CD14-positive monocyte (primary cell): ENCODE data around the gene TBX19. TPM values are rescaled to one million over a fixed set of nuclear protein-coding genes. Genes with fewer than 3 reads are reported as not detected.

Experiments
- DNase-seq, 3 donors: peaks; one replicate each; pipeline ENCODE4 v3.0.0-alpha.2; 2011 to 2022
- H2AFZ ChIP-seq: 2 replicates; pipeline ENCODE4 v1.6.0; 2012; ENCODE audit warnings: mild to moderate bottlenecking, low read depth, low read length, inconsistent platforms; ENCODE audit not compliant: insufficient read depth, poor library complexity, severe bottlenecking
- H3K27ac ChIP-seq, 2 donors: 1 replicate in 1 of 2; 2 replicates in 1 of 2; pipeline ENCODE4 v1.5.1; 2012 to 2013; ENCODE audit warnings: low read length in 2 of 2, control low read depth in 1 of 2, inconsistent platforms in 1 of 2, low read depth in 1 of 2, mild to moderate bottlenecking in 1 of 2
- H3K27me3 ChIP-seq, 2 donors: one replicate each; pipeline versions ENCODE4 v1.6.0 to v1.6.1; 2011 to 2013; ENCODE audit warnings: low read length in 2 of 2; ENCODE audit not compliant: control insufficient read depth in 2 of 2, insufficient read depth in 2 of 2
- H3K36me3 ChIP-seq, 2 donors: replicated peaks in 1 of 2; 1 replicate in 1 of 2; 2 replicates in 1 of 2; pipeline versions ENCODE4 v1.5.1 to v1.6.1; 2012 to 2013; ENCODE audit warnings: low read length in 2 of 2, control low read depth in 1 of 2, inconsistent platforms in 1 of 2, mild to moderate bottlenecking in 1 of 2; ENCODE audit not compliant: insufficient read depth in 2 of 2, control insufficient read depth in 1 of 2
- H3K4me1 ChIP-seq, 2 donors: 1 replicate in 1 of 2; 2 replicates in 1 of 2; pipeline versions ENCODE4 v1.5.1 to v1.6.1; 2012 to 2013; ENCODE audit warnings: low read length in 2 of 2, control low read depth in 1 of 2, inconsistent platforms in 1 of 2, mild to moderate bottlenecking in 1 of 2, moderate library complexity in 1 of 2; ENCODE audit not compliant: insufficient read depth in 2 of 2, control insufficient read depth in 1 of 2
- H3K4me2 ChIP-seq: replicated peaks from 2 replicates; pipeline ENCODE3; 2012; ENCODE audit warnings: low read length, moderate library complexity, mild to moderate bottlenecking; ENCODE audit not compliant: poor library complexity, severe bottlenecking; ENCODE audit errors: extremely low read depth
- H3K4me3 ChIP-seq, 3 experiments: fragments of 200-600 bp in 1 of 3; sonication (generic) in 1 of 3; replicated peaks in 1 of 3; 1 replicate in 2 of 3; 2 replicates in 1 of 3; pipeline ENCODE4 v1.5.1; 2011 to 2013; ENCODE audit warnings: low read length in 3 of 3, mild to moderate bottlenecking in 3 of 3, control low read depth in 2 of 3, low read depth in 2 of 3, inconsistent platforms in 1 of 3, moderate library complexity in 1 of 3
- H3K79me2 ChIP-seq: 2 replicates; pipeline ENCODE4 v1.6.0; 2012; ENCODE audit warnings: mild to moderate bottlenecking, control low read depth, inconsistent platforms, low read length, moderate library complexity; ENCODE audit not compliant: insufficient read depth
- H3K9ac ChIP-seq: 2 replicates; pipeline ENCODE4 v1.6.0; 2017; ENCODE audit warnings: low read length, mild to moderate bottlenecking; ENCODE audit not compliant: insufficient read depth, poor library complexity, severe bottlenecking
- H3K9me3 ChIP-seq, 2 donors: replicated peaks in 1 of 2; 1 replicate in 1 of 2; 2 replicates in 1 of 2; pipeline versions ENCODE4 v1.5.1 to v1.6.1; 2012 to 2013; ENCODE audit warnings: low read length in 2 of 2, control low read depth in 1 of 2; ENCODE audit not compliant: control insufficient read depth in 1 of 2, insufficient read depth in 1 of 2
- H4K20me1 ChIP-seq: 2 replicates; pipeline ENCODE4 v1.6.0; 2012; ENCODE audit warnings: mild to moderate bottlenecking, low read length, control low read depth, moderate library complexity; ENCODE audit not compliant: insufficient read depth
- H3K27ac Mint-ChIP-seq, 7 donors: one replicate each; pipeline ENCODE4 v1.8.0; 2020; ENCODE audit warnings: mild to moderate bottlenecking in 7 of 7, mixed read lengths in 7 of 7, moderate library complexity in 6 of 7, inconsistent platforms in 2 of 7
- H3K27me3 Mint-ChIP-seq, 3 donors: one replicate each; pipeline ENCODE4 v1.8.0; 2021 to 2022; ENCODE audit warnings: low read depth in 3 of 3, mild to moderate bottlenecking in 3 of 3, mixed read lengths in 3 of 3, moderate library complexity in 3 of 3, inconsistent platforms in 1 of 3
- H3K36me3 Mint-ChIP-seq, 2 donors: one replicate each; pipeline ENCODE4 v1.8.0; 2020; ENCODE audit warnings: mixed read lengths in 2 of 2, inconsistent platforms in 1 of 2, mild to moderate bottlenecking in 1 of 2
- H3K4me1 Mint-ChIP-seq: one replicate; pipeline ENCODE4 v1.8.0; 2020; ENCODE audit warnings: mild to moderate bottlenecking, mixed read lengths
- H3K4me3 Mint-ChIP-seq, 2 donors: one replicate each; pipeline ENCODE4 v1.8.0; 2020; ENCODE audit warnings: mild to moderate bottlenecking in 2 of 2, mixed read lengths in 2 of 2, moderate library complexity in 1 of 2
- H3K9me3 Mint-ChIP-seq, 7 donors: one replicate each; pipeline ENCODE4 v1.8.0; 2020 to 2022; ENCODE audit warnings: mixed read lengths in 7 of 7, mild to moderate bottlenecking in 6 of 7, moderate library complexity in 6 of 7, inconsistent platforms in 2 of 7
- WGBS: methylation state at CpG from one replicate; pipeline ENCODE4 v1.1.5; 2013; ENCODE audit warnings: missing lambda C conversion rate; ENCODE audit not compliant: insufficient coverage; 5-methylcytosine and 5-hydroxymethylcytosine counted together
- intact Hi-C, 2 donors: fragments of 100-400 bp; cut with micrococcal nuclease; formaldehyde crosslinking; loops; one replicate each; pipeline versions ENCODE4 v1.15.0 to v1.15.1; 2023
- polyA plus RNA-seq, 3 donors: library from polyadenylated mRNA; depleted of rRNA in 1 of 3; unstranded in 2 of 3; stranded (reverse) in 1 of 3; fragments of 300-500 nt in 2 of 3; fragments of >200 nt in 1 of 3; fragmentation: Illumina TruSeq in 2 of 3; gene quantifications; 1 replicate in 2 of 3; 2 replicates in 1 of 3; pipeline ENCODE4 v1.2.3, GENCODE V29; 2012 to 2021
- TF ChIP-seq, protein P1 (sequence below): fragments of 200-600 bp; IDR thresholded peaks from one replicate; pipeline ENCODE4 v1.8.0; 2022; ENCODE audit warnings: antibody characterized with exemption, mild to moderate bottlenecking

TBX19 gene
- polyA plus RNA-seq, 3 donors = 0.65 to 7.6 (median 1.6) TPM

DNA sequence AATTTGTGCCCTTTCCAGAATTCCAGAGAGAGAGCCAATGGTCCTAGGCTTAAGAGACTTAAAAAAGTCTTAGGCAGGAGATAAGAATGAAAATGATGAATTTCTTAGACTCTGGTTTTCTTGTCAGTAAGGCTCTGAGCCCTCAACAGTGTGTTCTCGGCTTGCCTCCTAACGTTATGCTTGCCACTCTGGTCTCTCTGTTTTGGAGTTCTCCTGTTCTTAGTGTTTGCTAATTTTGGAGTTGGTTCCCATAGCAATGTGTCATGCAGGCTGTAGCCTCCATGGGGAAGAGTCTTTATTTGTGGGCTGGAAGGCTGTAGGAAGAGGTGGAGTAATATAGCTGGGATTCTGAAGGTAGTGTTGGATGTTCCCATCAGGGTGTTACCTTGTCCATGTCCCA lies 19.9 kb downstream of the TBX19 start:
- no peak for DNase-seq
- no peaks in the 10 kb centered on the region for H3K4me1 ChIP-seq
- H3K4me2 ChIP-seq = no peak overlapping the region
- H3K4me3 Mint-ChIP-seq = no peak overlapping the region
- H3K27ac Mint-ChIP-seq = no peak overlapping the region
- no peaks in the 10 kb centered on the region for H3K9me3 ChIP-seq
- no peak overlapping the region for H3K27ac ChIP-seq
- no peak overlapping the region for H3K4me3 ChIP-seq
- H4K20me1 ChIP-seq = no peaks in the 10 kb centered on the region
- no peaks in the 10 kb centered on the region for H3K4me1 Mint-ChIP-seq
- TF ChIP-seq, protein P1, sequence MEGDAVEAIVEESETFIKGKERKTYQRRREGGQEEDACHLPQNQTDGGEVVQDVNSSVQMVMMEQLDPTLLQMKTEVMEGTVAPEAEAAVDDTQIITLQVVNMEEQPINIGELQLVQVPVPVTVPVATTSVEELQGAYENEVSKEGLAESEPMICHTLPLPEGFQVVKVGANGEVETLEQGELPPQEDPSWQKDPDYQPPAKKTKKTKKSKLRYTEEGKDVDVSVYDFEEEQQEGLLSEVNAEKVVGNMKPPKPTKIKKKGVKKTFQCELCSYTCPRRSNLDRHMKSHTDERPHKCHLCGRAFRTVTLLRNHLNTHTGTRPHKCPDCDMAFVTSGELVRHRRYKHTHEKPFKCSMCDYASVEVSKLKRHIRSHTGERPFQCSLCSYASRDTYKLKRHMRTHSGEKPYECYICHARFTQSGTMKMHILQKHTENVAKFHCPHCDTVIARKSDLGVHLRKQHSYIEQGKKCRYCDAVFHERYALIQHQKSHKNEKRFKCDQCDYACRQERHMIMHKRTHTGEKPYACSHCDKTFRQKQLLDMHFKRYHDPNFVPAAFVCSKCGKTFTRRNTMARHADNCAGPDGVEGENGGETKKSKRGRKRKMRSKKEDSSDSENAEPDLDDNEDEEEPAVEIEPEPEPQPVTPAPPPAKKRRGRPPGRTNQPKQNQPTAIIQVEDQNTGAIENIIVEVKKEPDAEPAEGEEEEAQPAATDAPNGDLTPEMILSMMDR = no peak
- peaks cover 7 to 10% of the 10 kb centered on the region in 2 donors for H3K36me3 Mint-ChIP-seq
- no peaks in the 10 kb centered on the region for H3K36me3 ChIP-seq
- peaks cover 0 to 2% (median 1%) of the 10 kb centered on the region in 3 donors for H3K27me3 Mint-ChIP-seq
- intact Hi-C loops = no loop called here
- no peak overlapping the region for H2AFZ ChIP-seq
- no peaks in the 10 kb centered on the region for H3K79me2 ChIP-seq
- no peak overlapping the region for H3K9ac ChIP-seq
- WGBS = 100% methylated on average over 1 of the region's 2 CpGs
- H3K9me3 Mint-ChIP-seq = peaks cover 0 to 12% (median 0%) of the 10 kb centered on the region in 7 donors
- no peaks in the 10 kb centered on the region for H3K27me3 ChIP-seq

DNA sequence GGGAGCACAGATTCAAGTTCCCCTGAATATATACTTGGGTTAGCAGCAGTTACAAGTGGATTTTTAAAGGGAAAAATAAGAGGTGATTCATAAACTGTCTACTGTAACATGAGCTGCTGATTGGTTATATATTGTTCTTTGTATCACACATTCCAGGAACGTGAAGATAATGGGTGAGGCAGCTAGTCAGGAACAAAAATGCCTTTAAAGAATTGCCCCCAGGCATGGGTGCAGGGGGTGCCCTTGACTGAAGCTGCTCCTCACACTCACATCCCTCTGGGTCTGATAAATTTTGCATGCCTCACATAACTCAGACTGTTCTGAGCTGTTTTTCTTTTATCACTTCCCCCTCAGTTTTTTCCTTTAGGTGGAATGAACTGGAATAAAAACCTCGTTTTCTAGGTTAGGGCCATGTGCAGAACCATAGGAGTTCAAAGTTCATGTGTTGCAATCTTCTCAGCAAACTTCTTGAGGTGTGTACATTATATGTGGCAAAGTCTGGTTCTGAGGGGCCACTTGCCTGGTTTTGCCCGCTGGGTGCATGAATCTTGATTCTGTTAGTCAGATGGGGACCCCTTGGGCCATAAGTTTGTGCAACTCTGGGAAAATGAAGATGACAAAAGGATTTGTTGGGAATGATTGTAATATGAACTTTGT lies 21.1 kb downstream of the TBX19 start:
- DNase-seq = no peak
- Mint-ChIP-seq H3K36me3 (peaks cover 16% of the 10 kb centered on the region in 2 donors), H3K27me3 (peaks cover 0 to 1% (median 0%) of the 10 kb centered on the region in 3 donors), H3K9me3 (peaks cover 0 to 12% (median 0%) of the 10 kb centered on the region in 7 donors), H3K4me3 (no peak overlapping the region), H3K27ac (no peak overlapping the region), H3K4me1 (no peaks in the 10 kb centered on the region)
- no peaks in the 10 kb centered on the region for H3K9me3 ChIP-seq
- H2AFZ ChIP-seq = no peak overlapping the region
- no peak overlapping the region for H3K27ac ChIP-seq
- no peaks in the 10 kb centered on the region for H3K4me1 ChIP-seq
- H3K36me3 ChIP-seq = peaks cover 0 to 3% of the 10 kb centered on the region in 2 donors
- intact Hi-C loops = no loop called here
- H3K79me2 ChIP-seq = no peaks in the 10 kb centered on the region
- no peaks in the 10 kb centered on the region for H4K20me1 ChIP-seq
- H3K9ac ChIP-seq = no peak overlapping the region
- WGBS = 89% methylated on average over 3 of the region's 3 CpGs
- TF ChIP-seq, protein P1 = no peak
- H3K27me3 ChIP-seq = no peaks in the 10 kb centered on the region
- H3K4me2 ChIP-seq = no peak overlapping the region
- H3K4me3 ChIP-seq = no peak overlapping the region
